Activated CD4-positive, alpha-beta T cell treated with anti-CD3 and anti-CD28 coated beads, Interleukin-2, amount 50 U/mL, for 48 hours (primary cell): ENCODE measurements around the gene FAM47E.
A peak's percentile ranks its signal among the peaks of the same experiment; 100 is the strongest.
"Not testable (repeated sequence)": the region's sequence is repeated elsewhere in the genome, so short reads cannot be mapped to it uniquely, and the experiment has no call there.

Experiments
- DNase-seq, 2 experiments: peaks; one replicate each; pipeline ENCODE4 v3.0.0-alpha.2; 2020

FAM47E gene

DNA sequence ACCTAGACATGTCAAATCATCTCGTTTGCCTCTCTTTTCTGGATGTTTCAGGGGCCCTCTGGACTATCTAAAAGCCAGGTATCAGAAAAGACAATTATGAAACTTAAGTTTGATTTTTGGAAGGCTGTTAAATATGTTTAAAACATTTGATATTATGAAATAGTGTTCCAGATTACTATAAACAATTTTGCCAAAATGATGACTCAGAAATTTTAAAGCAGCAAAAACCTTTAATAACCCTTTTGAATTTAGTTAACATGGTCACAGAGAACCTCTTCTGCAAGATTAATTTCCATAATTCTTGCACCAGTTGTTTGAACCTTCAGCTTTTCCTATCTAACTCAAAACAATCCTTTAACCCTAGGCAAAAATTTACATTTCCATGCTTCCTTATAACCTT is 18.8 kb upstream of the FAM47E start:
- DNase-seq, result no peak

- no peak for DNase-seq
Observed at GRCh38 chr4:76233083-76233482, 18.4 kb upstream of the FAM47E start.

DNA sequence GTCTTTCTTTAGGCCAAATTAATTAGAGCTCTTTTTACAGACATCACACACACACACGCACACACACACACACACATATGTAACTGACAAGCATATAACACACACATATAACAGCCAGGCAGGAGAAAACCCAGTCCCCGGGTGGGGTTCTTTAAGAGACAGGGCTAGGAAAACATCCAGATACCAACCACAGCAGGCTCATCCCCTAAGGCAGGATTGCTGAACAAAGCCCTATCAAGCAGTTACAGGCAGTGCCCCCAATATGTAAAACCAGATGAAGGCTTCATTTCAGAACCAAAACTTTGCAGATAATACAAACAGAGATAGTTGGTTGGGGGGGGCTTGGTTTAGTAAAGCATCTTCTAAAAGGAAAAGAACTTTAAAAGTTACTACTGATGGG is 18.0 kb upstream of the FAM47E start:
- DNase-seq, result no peak

GRCh38 chr4:76233967-76234678 is 17.4 kb upstream of the FAM47E start:
- no peak for DNase-seq

GRCh38 chr4:76234679-76235044 is 16.9 kb upstream of the FAM47E start:
- no peak for DNase-seq

- no peak for DNase-seq
Observed at GRCh38 chr4:76235407-76235806, 16.1 kb upstream of the FAM47E start.

- no peak for DNase-seq
Observed at GRCh38 chr4:76235915-76236314, 15.6 kb upstream of the FAM47E start.

GRCh38 chr4:76238236-76238635 is 13.3 kb upstream of the FAM47E start:
- DNase-seq, result no peak

DNA sequence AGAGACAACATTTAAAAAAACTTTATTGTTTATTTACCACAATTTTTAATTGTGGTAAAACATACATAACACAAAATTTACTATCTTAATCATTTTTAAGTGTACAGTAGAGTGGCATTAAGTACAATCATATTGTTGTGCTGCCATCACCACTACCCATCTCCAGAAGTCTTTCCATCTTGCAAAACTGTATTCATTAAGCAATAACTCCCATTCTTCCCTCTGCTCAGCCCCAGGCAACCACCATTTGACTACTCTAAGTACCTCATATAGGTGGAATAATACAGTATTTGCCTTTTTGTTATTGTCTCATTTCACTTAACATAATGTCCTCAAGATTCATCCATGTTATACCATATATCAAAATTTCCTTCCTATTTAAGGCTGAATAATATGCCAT is 12.8 kb upstream of the FAM47E start:
- DNase-seq, result no peak

- DNase-seq, result no peak
Observed at GRCh38 chr4:76240236-76240635, 11.3 kb upstream of the FAM47E start.

DNA sequence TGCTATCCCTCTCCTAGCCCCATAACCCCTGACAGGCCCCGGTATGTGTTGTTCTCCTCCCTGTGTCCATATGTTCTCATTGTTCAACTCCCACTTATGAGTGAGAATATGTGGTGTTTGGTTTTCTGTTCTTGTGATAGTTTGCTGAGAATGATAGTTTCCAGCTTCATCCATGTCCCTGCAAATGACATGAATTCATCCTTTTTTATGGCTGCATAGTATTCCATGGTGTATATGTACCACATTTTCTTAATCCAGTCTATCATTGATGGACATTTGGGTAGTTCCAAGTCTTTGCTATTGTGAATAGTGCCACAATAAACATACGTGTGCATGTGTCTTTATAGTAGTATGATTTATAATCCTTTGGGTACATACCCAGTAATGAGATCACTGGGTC is 7.6 kb upstream of the FAM47E start:
- DNase-seq, result not testable (repeated sequence)

GRCh38 chr4:76246025-76246424 is 5.5 kb upstream of the FAM47E start:
- DNase-seq, result no peak

DNA sequence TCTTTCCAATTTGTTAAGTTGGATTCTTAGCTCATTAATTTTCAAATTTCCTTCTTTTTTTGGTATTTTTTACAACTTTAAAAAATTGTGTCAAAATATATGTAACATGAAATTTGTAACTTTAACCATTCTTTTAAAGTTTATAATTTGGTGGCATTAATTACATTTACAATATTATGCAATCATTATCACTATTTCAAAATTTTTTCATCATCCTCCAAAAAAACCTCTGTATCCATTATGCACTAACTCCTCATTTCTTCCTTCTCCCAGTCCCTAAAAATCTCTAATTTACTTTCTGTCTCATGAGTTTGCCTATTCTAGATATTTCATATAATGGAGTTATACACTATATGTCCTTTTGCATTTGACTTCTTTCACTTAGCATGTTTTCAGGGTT is 4.7 kb upstream of the FAM47E start:
- no peak for DNase-seq

DNA sequence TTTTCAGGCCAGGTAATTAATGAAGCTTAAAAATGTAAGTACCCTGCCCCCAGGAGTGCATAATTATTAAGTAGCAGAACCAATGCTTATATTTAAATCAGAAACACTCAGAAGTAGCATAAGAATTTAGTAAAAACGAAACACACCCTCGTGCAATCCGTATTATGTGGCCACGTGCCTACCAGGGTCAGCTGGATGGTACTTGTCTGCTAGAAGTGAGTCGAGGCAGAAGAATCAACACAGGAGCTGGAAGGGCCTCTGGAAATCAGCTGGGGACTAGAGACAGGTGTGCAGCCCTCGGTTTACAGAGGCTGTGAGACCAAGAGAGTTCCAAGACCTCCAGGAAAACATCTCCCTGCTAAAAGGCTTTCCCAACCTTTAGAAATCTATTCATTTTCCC is 559 bp upstream of the FAM47E start:
- DNase-seq, result peak in 1 of 2 experiments; percentile 3

- DNase-seq, result no peak
Observed at GRCh38 chr4:76252271-76252653, 741 bp downstream of the FAM47E start.

DNA sequence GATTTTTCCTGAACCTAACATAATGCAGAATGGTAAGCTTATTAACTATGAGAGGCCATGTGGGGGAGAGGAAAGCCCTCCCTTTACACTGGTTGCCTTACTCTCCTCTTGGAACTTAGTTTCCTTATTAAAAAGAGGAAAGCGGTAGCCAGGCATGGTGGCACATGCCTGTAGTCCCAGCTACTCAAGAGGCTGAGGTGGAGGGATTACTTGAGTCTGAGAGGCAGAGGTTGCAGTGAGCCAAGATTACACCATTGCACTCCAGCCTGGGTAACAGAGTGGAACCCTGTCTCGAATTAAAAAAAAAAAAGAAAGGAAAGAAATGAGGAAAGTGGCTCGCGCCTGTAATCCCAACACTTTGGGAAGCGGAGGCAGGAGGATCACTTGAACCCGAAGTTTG is 2.0 kb downstream of the FAM47E start:
- DNase-seq, result no peak

- DNase-seq, result no peak
Observed at GRCh38 chr4:76256032-76256431, 4.5 kb downstream of the FAM47E start.

DNA sequence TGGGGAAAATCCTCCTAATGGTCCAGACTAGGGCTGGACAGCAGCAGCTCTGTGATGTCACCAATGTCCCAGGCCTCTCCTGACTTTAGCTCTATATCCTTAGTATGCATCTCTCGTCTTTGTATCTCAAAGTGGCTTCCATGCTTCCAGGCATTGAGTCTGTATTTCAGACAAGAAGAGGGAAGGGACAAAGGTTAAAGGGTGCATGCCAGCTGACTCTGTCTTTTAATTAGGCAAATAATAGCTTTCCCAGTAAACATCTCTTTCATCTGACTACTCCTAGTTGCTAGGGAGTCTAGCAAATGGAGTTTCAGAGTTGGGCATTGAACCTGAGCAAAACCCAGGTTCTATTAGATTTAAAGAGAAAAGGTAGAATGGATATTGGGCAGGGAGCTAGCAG is 5.4 kb downstream of the FAM47E start:
- DNase-seq, result no peak

GRCh38 chr4:76257824-76258223 is 6.3 kb downstream of the FAM47E start:
- DNase-seq, result no peak

GRCh38 chr4:76260571-76260970 is 9.1 kb downstream of the FAM47E start:
- no peak for DNase-seq

GRCh38 chr4:76265631-76266218 is 14.2 kb downstream of the FAM47E start:
- DNase-seq, result no peak

DNA sequence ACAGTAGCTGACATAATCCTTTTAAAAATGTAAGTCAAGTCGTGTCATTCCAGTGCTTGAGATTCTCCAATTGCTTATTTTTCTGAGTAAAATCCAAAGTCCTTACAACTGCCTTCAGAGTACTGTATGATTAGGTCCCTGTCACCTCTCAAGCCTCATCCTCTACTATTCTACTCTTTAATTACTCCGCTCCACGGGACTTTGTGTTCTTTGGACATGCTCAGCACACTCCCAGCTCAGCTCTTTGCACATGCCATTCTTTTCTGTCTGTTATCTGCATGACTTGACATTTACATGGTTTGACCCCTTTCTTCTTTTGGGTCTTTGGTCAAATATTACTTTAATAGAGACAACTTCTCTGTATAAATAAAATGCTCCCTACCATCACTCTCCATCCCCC is 15.1 kb downstream of the FAM47E start:
- DNase-seq, result no peak

DNA sequence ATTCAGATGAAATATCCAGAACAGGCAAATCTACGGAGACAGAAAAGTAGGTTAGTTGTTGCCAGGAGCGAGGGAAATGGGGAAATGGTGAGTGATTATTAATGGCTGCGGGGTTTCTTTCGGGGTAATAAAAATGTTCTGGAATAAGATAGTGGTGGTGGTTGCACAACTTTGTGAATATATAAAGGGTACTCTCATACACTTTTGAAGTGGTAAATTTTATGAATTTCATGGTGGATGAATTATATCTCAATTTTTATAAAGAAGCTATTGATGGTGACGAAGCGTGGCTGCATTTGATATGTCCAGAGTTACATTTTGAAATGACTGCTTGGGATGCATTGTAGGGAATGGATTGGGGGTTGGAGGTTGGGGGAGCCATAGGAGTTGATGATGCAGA is 16.3 kb downstream of the FAM47E start:
- no peak for DNase-seq

DNA sequence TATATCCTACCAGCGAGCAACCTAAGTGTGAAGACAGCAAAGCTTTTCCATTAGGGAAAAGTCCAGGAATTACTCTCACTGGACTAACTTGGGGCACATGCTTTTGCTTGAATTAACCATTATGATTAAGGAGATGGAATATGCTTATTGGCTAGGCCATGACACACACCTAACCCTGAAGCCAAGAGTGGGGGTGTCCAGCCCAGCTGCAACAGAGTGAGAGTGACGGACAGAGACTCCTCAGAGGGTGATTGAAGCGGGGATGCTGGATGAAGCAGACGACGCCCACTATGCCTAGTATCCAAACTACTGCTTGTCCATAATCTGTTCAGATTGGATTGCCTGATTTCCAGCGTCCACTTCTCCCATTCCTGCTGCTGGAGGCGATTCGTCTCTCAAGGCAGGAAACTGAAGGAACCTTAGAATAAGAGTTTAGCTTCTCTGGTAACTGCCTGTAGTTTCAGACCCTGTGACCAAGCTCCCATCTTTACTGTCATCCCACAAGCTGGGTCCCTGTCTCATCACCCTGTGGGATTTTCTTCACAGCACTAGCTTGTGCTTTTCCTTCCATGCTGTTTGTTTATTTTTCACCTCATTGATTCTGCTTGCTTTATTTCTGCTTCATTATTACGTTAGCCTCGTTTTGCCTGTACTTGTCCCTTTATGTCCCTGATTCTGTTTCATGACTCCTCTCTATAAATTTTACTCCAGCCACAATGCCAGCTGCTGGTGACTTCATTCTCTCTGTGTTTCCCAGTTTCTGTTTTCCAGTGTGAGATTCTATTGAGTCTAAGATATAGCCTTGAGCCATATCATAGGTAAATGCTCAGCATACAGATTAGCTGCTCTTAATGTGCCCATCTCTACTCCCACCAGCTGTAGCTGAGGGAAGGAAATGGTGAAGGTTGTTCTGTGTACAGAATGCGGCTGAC is 19.0 kb downstream of the FAM47E start:
- no peak for DNase-seq
